Fibroblast of skin of scalp (primary cell): Measurements from ENCODE around the gene KRTAP5-6. TPM values are rescaled to one million over a fixed set of nuclear protein-coding genes. Genes with fewer than 3 reads are reported as not detected.
A peak's percentile ranks its signal among the peaks of the same experiment; 100 is the strongest.

Source experiments
- DNase-seq: peaks from one replicate; pipeline ENCODE4 v3.0.0-alpha.2; 2013
- polyA plus RNA-seq, 2 experiments: library from polyadenylated mRNA; unstranded; fragments of 120-200 nt; gene quantifications; one replicate each; pipeline ENCODE4 v1.2.1, GENCODE V29; 2013; ENCODE audit not compliant: insufficient read length in 2 of 2

The KRTAP5-6 gene
- polyA plus RNA-seq (2013, experiment 1 of 2; ENCODE audit: insufficient read length) = not detected
- polyA plus RNA-seq (2013, experiment 2 of 2; ENCODE audit: insufficient read length) = not detected

- DNase-seq = no peak
Observed at GRCh38 chr11:1696608-1697570, at the start of gene KRTAP5-6. KRTAP5-6 (plus strand) TSS chr11:1697195; CDS start chr11:1697246, 51 bp downstream.

- no peak for DNase-seq
Observed at GRCh38 chr11:1647901-1648652, 48.9 kb upstream of the KRTAP5-6 start.

- no peak for DNase-seq
Observed at GRCh38 chr11:1648653-1649420, 48.2 kb upstream of the KRTAP5-6 start.

- DNase-seq = no peak
Observed at GRCh38 chr11:1650034-1650917, 46.7 kb upstream of the KRTAP5-6 start.

- DNase-seq = no peak
Observed at GRCh38 chr11:1650918-1651262, 46.1 kb upstream of the KRTAP5-6 start.

- no peak for DNase-seq
Observed at GRCh38 chr11:1651411-1651980, 45.5 kb upstream of the KRTAP5-6 start.

- no peak for DNase-seq
Observed at GRCh38 chr11:1652026-1652425, 45.0 kb upstream of the KRTAP5-6 start.

GRCh38 chr11:1652442-1652770 lies 44.6 kb upstream of the KRTAP5-6 start:
- no peak for DNase-seq

- DNase-seq = peak; percentile 51
Observed at GRCh38 chr11:1652771-1653540, 44.0 kb upstream of the KRTAP5-6 start.

- no peak for DNase-seq
Observed at GRCh38 chr11:1653541-1654387, 43.2 kb upstream of the KRTAP5-6 start.

- DNase-seq = no peak
Observed at GRCh38 chr11:1654388-1655167, 42.4 kb upstream of the KRTAP5-6 start.

GRCh38 chr11:1655168-1656060 lies 41.6 kb upstream of the KRTAP5-6 start:
- no peak for DNase-seq

- DNase-seq = no peak
Observed at GRCh38 chr11:1656061-1656441, 40.9 kb upstream of the KRTAP5-6 start.

- DNase-seq = no peak
Observed at GRCh38 chr11:1656670-1657069, 40.3 kb upstream of the KRTAP5-6 start.

- no peak for DNase-seq
Observed at GRCh38 chr11:1659506-1659905, 37.5 kb upstream of the KRTAP5-6 start.

GRCh38 chr11:1660111-1660867 lies 36.7 kb upstream of the KRTAP5-6 start:
- no peak for DNase-seq
